ENCODE results near the gene MEIS1. TPM values are rescaled to one million over a fixed set of nuclear protein-coding genes. Genes with fewer than 3 reads are reported as not detected.

The MEIS1 gene
- total and polyA plus RNA-seq, 2 of the 8 experiments (the other 6 are each of a cell fraction or from before 2014, with no cell fraction given), result 0.17 to 1.2 TPM

DNA sequence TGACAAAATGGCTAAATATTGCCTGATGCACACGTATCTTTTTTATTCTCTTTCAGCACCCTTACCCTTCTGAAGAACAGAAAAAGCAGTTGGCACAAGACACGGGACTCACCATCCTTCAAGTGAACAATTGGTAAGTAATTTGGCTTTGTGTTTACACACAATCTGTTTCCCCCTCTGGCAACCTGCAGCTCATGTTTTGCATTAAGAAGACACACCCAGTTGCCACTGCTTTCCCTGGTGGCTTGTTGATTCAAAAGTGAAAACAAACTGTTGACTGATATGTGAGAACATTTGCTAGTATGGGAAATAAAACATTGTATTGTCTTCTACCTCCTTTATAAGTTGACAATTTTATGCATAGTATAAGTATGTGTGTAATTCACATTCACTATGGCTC, 113.0 kb downstream of the MEIS1 start:
- Histone ChIP-seq H3K36me3 (ENCODE audit: control insufficient read depth in 2 of 4, insufficient read depth in 4 of 4, low read length in 3 of 4) (no peaks in the 10 kb centered on the region), H3K23ac (ENCODE audit: insufficient read length) (no peak overlapping the region), H3K4ac (replicated peaks; ENCODE audit: insufficient read length, low read depth, low read length) (no peak overlapping the region), H3K4me2 (ENCODE audit: insufficient read depth in 1 of 2, low read depth in 2 of 2, low read length in 2 of 2) (no peak overlapping the region), H2BK20ac (ENCODE audit: low read length) (no peak overlapping the region), H2BK5ac (ENCODE audit: low read depth, low read length) (no peak overlapping the region), H4K91ac (replicated peaks; ENCODE audit: insufficient read length, low read length) (no peak overlapping the region), H3K4me3 (ENCODE audit: extremely low read depth in 1 of 4, insufficient read depth in 2 of 4, low read depth in 3 of 4, low read length in 4 of 4) (no peak overlapping the region), H3K27ac (ENCODE audit: low read depth, low read length) (no peak overlapping the region), H3K4me1 (replicated peaks in 1 of 4; ENCODE audit: control insufficient read depth in 3 of 4, insufficient read depth in 4 of 4, low read length in 3 of 4) (peaks cover 0 to 4% (median 1%) of the 10 kb centered on the region in 4 experiments; a peak in 3 of 7 replicates), H3K14ac (ENCODE audit: insufficient read length) (no peak overlapping the region), H2BK15ac (ENCODE audit: low read length) (no peak overlapping the region), H2BK120ac (replicated peaks; ENCODE audit: low read depth, low read length) (no peak overlapping the region), H3K9ac (replicated peaks in 1 of 4; ENCODE audit: extremely low read depth in 1 of 4, low read depth in 3 of 4, low read length in 3 of 4) (no peak overlapping the region), H3K18ac (ENCODE audit: extremely low read depth, low read length) (no peak overlapping the region), H2AFZ (ENCODE audit: low read length) (no peak overlapping the region), H2BK12ac (ENCODE audit: low read depth, low read length) (no peak overlapping the region), H3K79me1 (ENCODE audit: low read depth, low read length) (no peaks in the 10 kb centered on the region), H3K79me2 (ENCODE audit: control insufficient read depth in 1 of 2, insufficient read depth in 2 of 2, low read length in 2 of 2) (no peaks in the 10 kb centered on the region), H3K23me2 (ENCODE audit: low read depth, low read length) (no peaks in the 10 kb centered on the region), H3K27me3 (replicated peaks in 1 of 4; ENCODE audit: control insufficient read depth in 3 of 4, extremely low read depth in 1 of 4, insufficient read depth in 3 of 4, low read length in 3 of 4) (no peaks in the 10 kb centered on the region), H4K5ac (ENCODE audit: insufficient read length, low read depth, low read length) (no peak overlapping the region), H3K9me3 (ENCODE audit: insufficient read depth in 2 of 2, low read depth in 1 of 2, low read length in 1 of 2) (no peaks in the 10 kb centered on the region), H3K56ac (replicated peaks; ENCODE audit: insufficient read length, low read depth, low read length) (no peak overlapping the region), H4K20me1 (replicated peaks in 1 of 2; ENCODE audit: control insufficient read depth in 1 of 2, insufficient read depth in 2 of 2, low read length in 2 of 2) (no peaks in the 10 kb centered on the region), H4K8ac (ENCODE audit: extremely low read depth, insufficient read depth, low read length) (no peak overlapping the region), H2AK5ac (ENCODE audit: low read depth, low read length) (no peak overlapping the region)
- POLR2A ChIA-PET (ENCODE audit: partially characterized antibody), result no interaction called here
- DNase-seq (ENCODE audit: low read depth in 1 of 2, low spot score in 2 of 2) (no peak), FAIRE-seq (no peak)
- WGBS, 2 experiments (ENCODE audit: extremely low coverage in 1 of 2, insufficient coverage in 1 of 2, insufficient read length in 1 of 2, insufficient replicate concordance in 2 of 2, low coverage in 1 of 2, low lambda C conversion rate in 2 of 2, missing lambda C conversion rate in 1 of 2), result 74% methylated on average over 2 of the region's 2 CpGs; no CpG with 5 or more reads in 1 of the 2 experiments
- CTCF ChIA-PET (ENCODE audit: partially characterized antibody), result interaction anchor here (1.1 to 2.9 kb wide), 2 partner anchors 11 to 43 kb away, joined by 4 to 5 read pairs; no protein-coding TSS in a partner anchor
- no peak for TF ChIP-seq BRCA1 (IDR thresholded peaks at IDR 0.05; ENCODE audit: low read depth, low read length)
- TF ChIP-seq CTBP2 (IDR thresholded peaks at IDR 0.05; ENCODE audit: borderline replicate concordance, insufficient read depth, insufficient read length, low read length), result no peak
- TF ChIP-seq, protein P1, sequence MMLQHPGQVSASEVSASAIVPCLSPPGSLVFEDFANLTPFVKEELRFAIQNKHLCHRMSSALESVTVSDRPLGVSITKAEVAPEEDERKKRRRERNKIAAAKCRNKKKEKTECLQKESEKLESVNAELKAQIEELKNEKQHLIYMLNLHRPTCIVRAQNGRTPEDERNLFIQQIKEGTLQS (IDR thresholded peaks at IDR 0.05; ENCODE audit: insufficient read depth, low read depth, low read length), result no peak
- no peak for TF ChIP-seq RXRA (IDR thresholded peaks at IDR 0.05; ENCODE audit: insufficient read depth, low read depth, low read length)
- no peak for TF ChIP-seq RNF2 (IDR thresholded peaks at IDR 0.05; ENCODE audit: borderline replicate concordance, low read depth, low read length, missing control alignments, poor library complexity, severe bottlenecking)
- TF ChIP-seq BCL11A (IDR thresholded peaks at IDR 0.05; ENCODE audit: low read depth in 2 of 2, low read length in 2 of 2), result no peak
- no peak for TF ChIP-seq KDM4A (IDR thresholded peaks at IDR 0.05; ENCODE audit: low read depth, low read length, severe bottlenecking)
- TF ChIP-seq SIX5 (IDR thresholded peaks at IDR 0.05; ENCODE audit: low read depth, low read length), result no peak
- TF ChIP-seq GTF2F1 (IDR thresholded peaks at IDR 0.05; ENCODE audit: borderline replicate concordance, low read depth, low read length), result no peak
- TF ChIP-seq POU5F1 (IDR thresholded peaks at IDR 0.05; ENCODE audit: low read depth, low read length), result no peak
- TF ChIP-seq SP4 (IDR thresholded peaks at IDR 0.05; ENCODE audit: low read length), result no peak
- TF ChIP-seq CHD2 (IDR thresholded peaks at IDR 0.05; ENCODE audit: low read length), result no peak
- TF ChIP-seq, protein P2, sequence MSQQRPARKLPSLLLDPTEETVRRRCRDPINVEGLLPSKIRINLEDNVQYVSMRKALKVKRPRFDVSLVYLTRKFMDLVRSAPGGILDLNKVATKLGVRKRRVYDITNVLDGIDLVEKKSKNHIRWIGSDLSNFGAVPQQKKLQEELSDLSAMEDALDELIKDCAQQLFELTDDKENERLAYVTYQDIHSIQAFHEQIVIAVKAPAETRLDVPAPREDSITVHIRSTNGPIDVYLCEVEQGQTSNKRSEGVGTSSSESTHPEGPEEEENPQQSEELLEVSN (IDR thresholded peaks at IDR 0.05), result no peak

All from H1 (cell line).